Right lobe of liver (tissue), 4 donors: ENCODE data around the gene LY6G5C.

Experiments
- POLR2A ChIP-seq: fragments of 450-650 bp; IDR thresholded peaks from one replicate; pipeline ENCODE4 v1.6.1; 2017; ENCODE audit warnings: antibody characterized with exemption, mild to moderate bottlenecking
- TF ChIP-seq, protein P1 (sequence below), 4 donors: fragments of 200-600 bp in 3 of 4; fragments of 450-650 bp in 1 of 4; IDR thresholded peaks; one replicate each; pipeline versions ENCODE4 v1.5.1 to v1.8.0; 2016 to 2022; ENCODE audit warnings: antibody characterized with exemption in 4 of 4, mild to moderate bottlenecking in 2 of 4
- donor health status: DM: no; HTN: no; CAD: no.
- donor health status: DM: no; HTN: no; CAD: no.
- donor health status: DM: no; HTN: yes; CAD: no.

DNA sequence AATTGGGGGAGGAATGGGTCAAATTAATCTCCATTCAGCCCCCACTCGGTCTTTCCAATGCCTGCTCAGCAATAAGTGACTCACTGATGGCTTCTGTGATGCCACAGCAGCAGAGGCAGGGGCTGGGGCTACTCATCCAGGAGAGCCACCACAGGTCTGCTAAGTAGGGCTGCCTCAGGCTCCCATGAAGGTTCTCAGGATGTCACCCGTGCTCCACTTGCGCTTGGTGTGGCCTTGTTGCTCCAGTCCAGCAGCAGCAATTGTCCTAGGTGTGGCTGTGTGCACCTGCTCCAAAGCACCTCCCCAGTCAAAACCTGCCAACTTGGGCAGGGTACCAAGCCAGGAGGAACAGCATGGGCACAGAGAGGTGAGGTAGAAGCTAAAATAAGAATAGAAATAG is 41.3 kb upstream of the LY6G5C start:
- TF ChIP-seq, protein P1, sequence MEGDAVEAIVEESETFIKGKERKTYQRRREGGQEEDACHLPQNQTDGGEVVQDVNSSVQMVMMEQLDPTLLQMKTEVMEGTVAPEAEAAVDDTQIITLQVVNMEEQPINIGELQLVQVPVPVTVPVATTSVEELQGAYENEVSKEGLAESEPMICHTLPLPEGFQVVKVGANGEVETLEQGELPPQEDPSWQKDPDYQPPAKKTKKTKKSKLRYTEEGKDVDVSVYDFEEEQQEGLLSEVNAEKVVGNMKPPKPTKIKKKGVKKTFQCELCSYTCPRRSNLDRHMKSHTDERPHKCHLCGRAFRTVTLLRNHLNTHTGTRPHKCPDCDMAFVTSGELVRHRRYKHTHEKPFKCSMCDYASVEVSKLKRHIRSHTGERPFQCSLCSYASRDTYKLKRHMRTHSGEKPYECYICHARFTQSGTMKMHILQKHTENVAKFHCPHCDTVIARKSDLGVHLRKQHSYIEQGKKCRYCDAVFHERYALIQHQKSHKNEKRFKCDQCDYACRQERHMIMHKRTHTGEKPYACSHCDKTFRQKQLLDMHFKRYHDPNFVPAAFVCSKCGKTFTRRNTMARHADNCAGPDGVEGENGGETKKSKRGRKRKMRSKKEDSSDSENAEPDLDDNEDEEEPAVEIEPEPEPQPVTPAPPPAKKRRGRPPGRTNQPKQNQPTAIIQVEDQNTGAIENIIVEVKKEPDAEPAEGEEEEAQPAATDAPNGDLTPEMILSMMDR (IDR thresholded peaks at IDR 0.05) = no peak
- no peak for TF ChIP-seq POLR2A
